ENCODE results near the gene PPIG. TPM values are rescaled to one million over a fixed set of nuclear protein-coding genes. Genes with fewer than 3 reads are reported as not detected.
A peak's percentile ranks its signal among the peaks of the same experiment; 100 is the strongest.

The PPIG gene
- polyA plus RNA-seq, 1 of the 3 experiments (the other 2 are of a cell fraction): 8.3 TPM

DNA sequence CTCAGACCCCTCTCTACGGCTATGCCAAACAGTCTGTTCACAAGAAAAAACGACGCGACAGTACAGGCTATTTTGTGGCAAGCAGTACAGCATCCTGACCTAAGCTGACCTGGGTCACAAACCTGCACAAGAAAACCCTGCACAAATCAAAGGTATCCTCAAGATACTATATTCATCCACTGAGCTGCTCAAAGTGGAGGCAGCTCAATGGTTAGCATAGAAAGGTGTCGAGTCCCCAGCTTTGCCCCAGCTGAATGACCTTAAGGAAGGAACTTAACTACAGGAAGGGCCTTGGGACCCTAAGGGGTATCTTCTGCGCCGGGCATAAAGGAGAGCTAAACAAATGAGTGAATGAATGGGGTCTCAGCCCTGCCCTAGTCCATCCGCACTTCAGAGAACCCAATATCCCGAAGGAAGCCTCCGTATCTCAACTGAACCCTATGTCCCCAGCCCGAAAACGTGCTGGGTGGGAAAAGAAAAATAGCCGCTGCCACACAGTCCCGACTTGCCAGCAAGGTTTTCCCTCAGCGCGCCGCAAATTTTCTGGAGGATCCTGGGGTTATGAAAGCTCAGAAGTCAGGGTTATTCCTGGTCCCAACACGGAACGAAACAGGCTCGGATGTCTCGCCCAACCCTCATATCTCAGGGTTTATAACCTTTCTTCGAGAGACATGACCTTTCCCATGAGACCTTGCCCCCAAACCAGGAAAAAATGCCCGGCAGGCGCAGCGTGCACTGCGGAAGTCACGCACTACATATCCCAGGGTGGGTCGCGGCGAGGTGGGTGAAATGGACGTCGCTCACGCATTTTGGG is 10.8 kb upstream of the PPIG start, which contains the start of gene FASTKD1 (continued):
- TF ChIP-seq RAD21 (IDR thresholded peaks at IDR 0.05; ENCODE audit: low read length) (no peak), FOXM1 (IDR thresholded peaks at IDR 0.05; ENCODE audit: low read depth) (no peak), NRF1 (IDR thresholded peaks at IDR 0.05; ENCODE audit: low read depth, low read length) (peak; percentile 60), TAF1 (IDR thresholded peaks at IDR 0.05; ENCODE audit: borderline replicate concordance, low read depth, low read length) (peak; percentile 64), FOXJ3 (CRISPR knock-in tag; IDR thresholded peaks at IDR 0.05) (no peak), TCF12 (IDR thresholded peaks at IDR 0.05) (no peak), GATA2 (CRISPR knock-in tag; IDR thresholded peaks at IDR 0.05) (no peak), EZH2phosphoT487 (IDR thresholded peaks at IDR 0.05; ENCODE audit: borderline replicate concordance, low read depth) (no peak), IRF3 (IDR thresholded peaks at IDR 0.05; ENCODE audit: low read depth, low read length) (no peak), USF1 (IDR thresholded peaks at IDR 0.05; ENCODE audit: borderline replicate concordance, low read depth) (no peak), RCOR1 (IDR thresholded peaks at IDR 0.05; ENCODE audit: low read length) (0 out of 2 replicates have a peak, but pooled peaks have one; percentile 13), NFIC (IDR thresholded peaks at IDR 0.05; ENCODE audit: borderline replicate concordance) (no peak), CTCF (IDR thresholded peaks at IDR 0.05) (no peak), GABPA (IDR thresholded peaks at IDR 0.05; ENCODE audit: low read depth) (peak; percentile 51), ELF1 (IDR thresholded peaks at IDR 0.05) (peak; percentile 95), YY1 (IDR thresholded peaks at IDR 0.05; ENCODE audit: low read depth) (peak; percentile 86), RXRA (IDR thresholded peaks at IDR 0.05; ENCODE audit: borderline replicate concordance, low read depth) (no peak), FOSL2 (IDR thresholded peaks at IDR 0.05; ENCODE audit: borderline replicate concordance, low read depth) (no peak)
- TF ChIP-seq, protein P1, sequence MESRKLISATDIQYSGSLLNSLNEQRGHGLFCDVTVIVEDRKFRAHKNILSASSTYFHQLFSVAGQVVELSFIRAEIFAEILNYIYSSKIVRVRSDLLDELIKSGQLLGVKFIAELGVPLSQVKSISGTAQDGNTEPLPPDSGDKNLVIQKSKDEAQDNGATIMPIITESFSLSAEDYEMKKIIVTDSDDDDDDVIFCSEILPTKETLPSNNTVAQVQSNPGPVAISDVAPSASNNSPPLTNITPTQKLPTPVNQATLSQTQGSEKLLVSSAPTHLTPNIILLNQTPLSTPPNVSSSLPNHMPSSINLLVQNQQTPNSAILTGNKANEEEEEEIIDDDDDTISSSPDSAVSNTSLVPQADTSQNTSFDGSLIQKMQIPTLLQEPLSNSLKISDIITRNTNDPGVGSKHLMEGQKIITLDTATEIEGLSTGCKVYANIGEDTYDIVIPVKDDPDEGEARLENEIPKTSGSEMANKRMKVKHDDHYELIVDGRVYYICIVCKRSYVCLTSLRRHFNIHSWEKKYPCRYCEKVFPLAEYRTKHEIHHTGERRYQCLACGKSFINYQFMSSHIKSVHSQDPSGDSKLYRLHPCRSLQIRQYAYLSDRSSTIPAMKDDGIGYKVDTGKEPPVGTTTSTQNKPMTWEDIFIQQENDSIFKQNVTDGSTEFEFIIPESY (IDR thresholded peaks at IDR 0.05; ENCODE audit: borderline replicate concordance, low read depth): peak; percentile 89
- TF ChIP-seq, protein P2, sequence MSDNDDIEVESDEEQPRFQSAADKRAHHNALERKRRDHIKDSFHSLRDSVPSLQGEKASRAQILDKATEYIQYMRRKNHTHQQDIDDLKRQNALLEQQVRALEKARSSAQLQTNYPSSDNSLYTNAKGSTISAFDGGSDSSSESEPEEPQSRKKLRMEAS (IDR thresholded peaks at IDR 0.05; ENCODE audit: low read depth): peak; percentile 88; the same call in 1 of the 2 replicates
